Omental fat pad (tissue), 4 donors: ENCODE measurements around the gene GPR89B. TPM values are rescaled to one million over a fixed set of nuclear protein-coding genes. Genes with fewer than 3 reads are reported as not detected.
"Not testable (repeated sequence)": the region's sequence is repeated elsewhere in the genome, so short reads cannot be mapped to it uniquely, and the experiment has no call there.

Experiments used
- ATAC-seq: fragments of 150-250 bp; one replicate; pipeline ENCODE4 v1.9.1; 2016; ENCODE audit warnings: mild to moderate bottlenecking, moderate library complexity; ENCODE audit not compliant: low FRiP score
- DNase-seq: peaks from one replicate; pipeline ENCODE4 v3.0.0-alpha.2; 2019; ENCODE audit warnings: low spot score
- total RNA-seq, 4 donors: library from RNA; depleted of rRNA; stranded (reverse); fragments of >200 nt; gene quantifications; one replicate each; pipeline ENCODE4 v1.1.0, GENCODE V29; 2016
- TF ChIP-seq, protein P1 (sequence below), 3 donors: fragments of 450-650 bp; IDR thresholded peaks; one replicate each; pipeline ENCODE4 v1.5.1; 2016 to 2017; ENCODE audit warnings: antibody characterized with exemption in 3 of 3, mild to moderate bottlenecking in 3 of 3, moderate library complexity in 2 of 3

GPR89B gene
- total RNA-seq, 4 donors from 2014 or later, result 8.5 to 22.7 (median 12.5) TPM

DNA sequence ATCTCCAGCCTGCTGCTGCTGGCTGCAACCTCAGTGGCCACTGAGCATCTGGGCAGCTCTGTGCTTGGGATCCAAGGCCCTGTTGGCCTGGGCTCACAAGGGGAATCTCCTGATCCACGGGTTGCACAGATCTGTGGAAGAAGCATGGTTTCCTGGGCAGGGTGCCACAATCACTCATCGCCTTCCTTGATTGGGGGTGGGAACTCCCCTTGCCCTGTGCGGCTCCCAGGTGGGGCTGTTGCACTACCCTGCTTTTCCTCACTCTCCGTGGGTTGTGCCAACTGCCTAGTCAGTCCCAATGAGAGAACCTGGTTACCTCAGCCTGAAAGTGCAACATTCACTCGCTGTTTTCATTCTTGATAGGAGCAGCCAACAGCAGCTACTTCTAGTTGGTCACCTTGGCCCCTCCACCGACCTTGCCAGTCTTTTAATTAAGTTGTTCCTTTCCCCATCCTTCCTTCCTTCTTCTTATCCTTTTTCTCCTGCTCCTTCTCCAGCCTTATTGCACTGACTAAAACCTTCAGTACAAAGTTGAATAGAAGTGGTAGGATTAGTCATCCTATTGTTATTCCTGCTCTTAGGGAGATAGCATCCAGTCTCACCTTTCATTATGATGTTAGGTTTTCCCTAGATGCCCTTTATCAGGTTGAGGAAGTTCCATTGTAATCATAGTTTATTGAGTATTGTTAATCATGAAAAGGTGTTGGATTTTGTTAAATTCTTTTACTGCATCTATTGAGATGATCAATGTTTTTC is 50.9 kb downstream of the GPR89B start:
- not testable (repeated sequence) for ATAC-seq, DNase-seq

DNA sequence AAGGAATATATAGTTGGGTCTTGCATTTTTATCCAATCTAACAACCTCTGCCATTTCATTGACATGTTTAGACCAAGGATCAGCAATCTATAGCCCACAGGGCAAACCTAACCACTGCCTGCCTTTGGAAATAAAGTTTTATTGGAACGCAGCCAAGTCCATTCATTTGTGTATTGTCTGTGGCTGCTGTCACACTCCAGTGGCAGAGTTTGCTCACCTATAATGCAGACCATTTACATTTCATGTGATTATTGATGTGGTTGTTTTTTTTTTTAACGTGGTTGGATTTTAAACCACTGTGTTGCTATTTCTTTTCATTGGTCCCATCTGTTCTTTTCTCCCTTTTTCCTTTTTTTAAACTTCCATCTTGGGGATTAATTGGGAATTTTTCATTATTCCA is 57.2 kb downstream of the GPR89B start:
- DNase-seq, ATAC-seq: not testable (repeated sequence)

DNA sequence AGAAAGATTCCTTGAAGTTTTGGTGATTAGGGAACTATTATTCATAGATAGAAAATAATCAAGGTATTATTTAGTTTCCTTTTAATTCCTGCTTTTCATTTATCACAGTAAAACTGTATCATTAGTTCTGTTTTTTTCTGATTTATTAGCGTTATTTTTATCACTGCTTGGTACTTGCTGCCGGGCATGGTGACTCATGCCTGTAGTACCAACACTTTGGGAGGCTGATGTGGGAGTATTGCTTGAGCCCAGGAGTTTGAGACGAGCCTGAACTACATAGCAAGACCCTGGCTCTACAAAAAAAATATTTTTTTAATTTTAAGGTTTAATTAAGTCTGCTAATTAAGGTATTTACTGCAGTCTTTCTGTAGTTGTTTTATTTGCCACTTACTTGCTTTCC is 59.7 kb downstream of the GPR89B start:
- not testable (repeated sequence) for DNase-seq, ATAC-seq

DNA sequence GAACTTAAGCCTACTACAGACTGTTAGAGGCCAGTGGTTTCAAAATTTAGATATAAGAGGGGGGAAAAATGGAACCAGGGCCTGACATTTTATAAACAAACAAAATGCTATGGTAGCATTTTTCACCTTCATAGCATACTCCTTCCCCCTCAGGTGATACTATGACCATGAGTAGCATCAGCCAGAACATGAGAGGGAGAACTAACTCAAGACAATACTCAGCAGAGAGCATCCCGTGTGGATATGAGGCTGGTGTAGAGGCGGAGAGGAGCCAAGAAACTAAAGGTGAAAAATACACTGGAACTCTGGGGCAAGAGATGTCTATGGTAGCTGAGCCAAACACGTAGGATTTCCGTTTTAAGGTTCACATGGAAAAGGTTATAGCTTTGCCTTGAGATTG is 64.7 kb downstream of the GPR89B start:
- not testable (repeated sequence) for ATAC-seq, DNase-seq

DNA sequence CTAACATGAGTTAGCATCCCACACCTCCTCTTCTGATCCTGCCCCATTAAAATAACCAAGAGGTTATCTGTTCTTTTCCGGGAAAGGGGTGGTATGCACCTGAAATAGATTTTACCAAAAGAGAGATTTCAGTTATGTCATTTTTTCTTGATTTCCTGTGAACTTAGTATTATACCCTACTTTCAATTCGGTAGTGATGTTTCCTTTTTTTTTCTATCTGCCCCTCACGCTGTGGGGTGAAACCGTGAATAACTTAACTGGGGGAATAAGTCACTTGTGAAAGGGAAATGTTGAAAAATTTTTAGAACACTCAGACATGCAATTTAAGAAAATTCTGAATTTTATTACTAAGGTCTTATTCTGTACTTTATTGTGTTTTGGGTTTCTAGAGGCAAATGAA is 65.2 kb downstream of the GPR89B start:
- ATAC-seq, result not testable (repeated sequence)

DNA sequence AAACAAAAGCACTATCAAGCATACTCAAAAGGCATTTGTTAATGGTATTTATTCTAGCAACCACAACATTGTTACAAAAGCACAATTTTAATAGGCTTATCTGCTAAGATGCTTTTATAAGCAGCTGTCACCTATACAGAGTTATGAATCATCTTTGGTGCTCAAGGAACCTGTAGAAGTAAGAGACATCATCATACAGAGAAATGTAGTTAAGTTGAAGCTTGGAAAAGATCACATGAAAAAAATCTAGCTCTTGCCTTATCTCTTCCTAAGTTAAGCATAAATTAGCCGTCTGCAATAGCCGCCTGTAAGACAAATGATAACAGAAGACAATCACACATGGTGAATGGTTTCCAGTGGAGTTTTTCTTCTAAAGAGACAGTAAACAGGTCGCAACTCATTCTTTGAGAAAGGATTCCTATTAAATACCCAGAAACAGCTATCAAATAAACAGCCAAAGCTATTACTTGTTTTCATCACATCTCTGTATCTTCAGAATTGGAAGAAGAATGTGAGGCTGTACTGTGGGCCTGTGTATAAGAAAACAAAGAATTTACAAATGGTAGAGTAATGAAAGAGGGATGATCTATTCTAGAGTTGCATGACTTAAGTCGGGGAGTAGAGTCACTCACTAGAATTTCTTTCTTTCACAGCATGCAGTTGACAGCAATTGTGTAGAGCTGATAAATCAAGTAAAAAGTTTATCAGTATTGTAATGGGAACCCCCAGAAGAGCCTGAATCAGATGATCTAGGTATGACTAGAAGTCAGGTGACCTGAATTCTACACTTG is 65.8 kb downstream of the GPR89B start:
- ATAC-seq, DNase-seq: not testable (repeated sequence)

More for the DNA sequence above, 65.2 kb downstream of the GPR89B start:
- DNase-seq, result not testable (repeated sequence)

DNA sequence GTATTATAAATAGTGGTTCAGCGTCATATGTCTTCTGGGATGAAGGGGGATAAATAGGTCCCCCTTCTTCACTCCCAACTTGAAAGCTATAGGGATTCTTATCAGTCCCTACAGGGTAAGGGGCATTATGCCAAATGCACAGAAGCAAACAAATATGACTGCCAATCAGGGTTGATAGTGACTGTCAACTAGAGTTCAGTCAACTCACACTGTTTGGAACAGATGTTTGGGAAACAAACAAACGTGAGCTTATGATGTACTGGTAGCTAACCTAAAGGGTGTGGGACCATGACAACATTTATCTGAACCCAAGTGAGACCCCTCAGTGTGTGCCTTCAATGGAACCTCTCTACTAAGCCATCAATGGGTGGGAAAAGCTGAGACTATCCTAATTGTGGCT is 67.9 kb downstream of the GPR89B start:
- DNase-seq, ATAC-seq: not testable (repeated sequence)

DNA sequence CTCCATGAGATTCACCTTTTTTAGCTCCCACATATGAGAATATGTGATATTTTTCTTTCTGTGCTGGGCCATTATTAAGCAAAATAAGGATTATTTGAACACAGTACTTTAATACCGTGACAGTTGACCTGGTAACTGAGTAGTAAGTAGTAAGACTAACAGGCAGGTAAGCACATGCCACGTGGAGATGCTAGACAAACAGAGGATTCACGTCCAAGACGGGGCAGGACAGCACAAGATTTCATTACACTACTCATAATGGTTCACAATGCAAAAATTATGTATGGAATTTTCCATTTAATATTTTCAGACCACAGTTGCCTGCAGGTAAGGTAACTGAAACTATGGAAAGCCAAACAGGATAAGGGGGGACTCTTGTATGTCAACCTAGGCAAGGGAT is 79.5 kb downstream of the GPR89B start:
- not testable (repeated sequence) for DNase-seq, ATAC-seq

DNA sequence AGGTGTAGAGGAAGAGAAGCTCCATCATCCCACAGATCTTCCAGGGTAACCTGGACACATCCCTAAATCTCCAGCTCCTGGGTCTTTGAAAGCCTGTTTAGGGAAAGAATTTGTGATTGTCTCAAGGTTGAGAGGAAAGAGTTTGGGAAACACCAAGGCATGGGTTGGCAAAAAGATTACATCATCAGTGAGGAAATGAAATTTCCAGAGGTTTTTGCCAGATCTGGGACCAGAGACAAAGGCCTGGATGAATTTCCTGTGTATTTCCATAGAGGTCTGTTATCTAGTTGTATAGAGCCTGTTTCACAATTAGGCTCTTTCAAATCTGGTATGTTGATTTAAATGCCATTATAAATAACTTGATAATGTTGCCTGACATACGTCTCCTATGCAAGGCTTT is 82.3 kb downstream of the GPR89B start:
- ATAC-seq, result no peak
- TF ChIP-seq, protein P1, sequence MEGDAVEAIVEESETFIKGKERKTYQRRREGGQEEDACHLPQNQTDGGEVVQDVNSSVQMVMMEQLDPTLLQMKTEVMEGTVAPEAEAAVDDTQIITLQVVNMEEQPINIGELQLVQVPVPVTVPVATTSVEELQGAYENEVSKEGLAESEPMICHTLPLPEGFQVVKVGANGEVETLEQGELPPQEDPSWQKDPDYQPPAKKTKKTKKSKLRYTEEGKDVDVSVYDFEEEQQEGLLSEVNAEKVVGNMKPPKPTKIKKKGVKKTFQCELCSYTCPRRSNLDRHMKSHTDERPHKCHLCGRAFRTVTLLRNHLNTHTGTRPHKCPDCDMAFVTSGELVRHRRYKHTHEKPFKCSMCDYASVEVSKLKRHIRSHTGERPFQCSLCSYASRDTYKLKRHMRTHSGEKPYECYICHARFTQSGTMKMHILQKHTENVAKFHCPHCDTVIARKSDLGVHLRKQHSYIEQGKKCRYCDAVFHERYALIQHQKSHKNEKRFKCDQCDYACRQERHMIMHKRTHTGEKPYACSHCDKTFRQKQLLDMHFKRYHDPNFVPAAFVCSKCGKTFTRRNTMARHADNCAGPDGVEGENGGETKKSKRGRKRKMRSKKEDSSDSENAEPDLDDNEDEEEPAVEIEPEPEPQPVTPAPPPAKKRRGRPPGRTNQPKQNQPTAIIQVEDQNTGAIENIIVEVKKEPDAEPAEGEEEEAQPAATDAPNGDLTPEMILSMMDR (IDR thresholded peaks at IDR 0.05), result no peak
- no peak for DNase-seq

DNA sequence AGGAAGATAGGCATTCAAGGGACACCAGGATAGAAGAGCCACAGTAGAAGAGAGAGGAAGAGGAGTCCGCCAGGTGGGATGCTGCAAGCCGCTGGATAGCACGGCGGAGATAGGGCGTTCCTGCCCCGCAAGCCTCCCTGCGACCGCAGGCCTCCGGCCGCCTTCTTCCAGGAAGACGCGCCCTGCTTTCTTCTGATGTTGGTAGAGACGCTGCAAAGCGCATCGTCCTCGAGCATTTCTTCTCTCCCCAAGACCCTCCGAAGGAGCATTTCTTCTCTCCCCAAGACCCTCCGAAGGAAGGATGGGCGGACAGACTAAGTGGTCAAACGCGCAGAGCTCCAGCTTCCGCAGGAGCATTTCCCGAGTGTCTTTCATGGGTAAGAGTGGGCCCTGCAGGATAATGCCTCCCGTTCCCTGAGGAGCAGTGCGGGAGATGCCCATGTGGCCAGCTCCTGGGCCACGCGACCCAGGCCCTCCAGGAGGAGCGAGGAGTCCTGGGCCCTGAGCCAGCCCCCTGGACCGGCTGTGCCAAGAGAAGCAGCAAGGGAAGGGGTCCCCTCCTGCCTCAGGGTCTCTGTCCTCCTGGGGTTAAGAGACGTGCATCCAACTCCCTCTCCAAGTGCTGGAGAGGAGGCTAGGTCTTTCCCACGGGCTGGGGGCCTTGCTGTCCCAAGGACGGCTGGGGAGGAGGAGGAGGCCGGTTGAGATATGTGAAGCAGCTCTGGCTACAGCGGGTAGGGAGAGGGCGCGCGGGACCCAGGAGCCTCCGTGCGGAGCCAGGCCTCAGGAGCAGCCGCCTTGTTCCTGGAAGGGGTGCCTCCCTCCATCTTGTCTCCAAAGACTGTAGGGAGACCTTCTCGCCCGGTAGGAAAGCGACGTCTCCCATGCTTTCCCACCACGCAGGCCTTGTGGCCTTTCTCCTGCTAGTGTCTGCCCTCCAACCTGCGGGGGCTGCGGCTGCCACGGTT is 85.2 kb downstream of the GPR89B start:
- not testable (repeated sequence) for DNase-seq, ATAC-seq

DNA sequence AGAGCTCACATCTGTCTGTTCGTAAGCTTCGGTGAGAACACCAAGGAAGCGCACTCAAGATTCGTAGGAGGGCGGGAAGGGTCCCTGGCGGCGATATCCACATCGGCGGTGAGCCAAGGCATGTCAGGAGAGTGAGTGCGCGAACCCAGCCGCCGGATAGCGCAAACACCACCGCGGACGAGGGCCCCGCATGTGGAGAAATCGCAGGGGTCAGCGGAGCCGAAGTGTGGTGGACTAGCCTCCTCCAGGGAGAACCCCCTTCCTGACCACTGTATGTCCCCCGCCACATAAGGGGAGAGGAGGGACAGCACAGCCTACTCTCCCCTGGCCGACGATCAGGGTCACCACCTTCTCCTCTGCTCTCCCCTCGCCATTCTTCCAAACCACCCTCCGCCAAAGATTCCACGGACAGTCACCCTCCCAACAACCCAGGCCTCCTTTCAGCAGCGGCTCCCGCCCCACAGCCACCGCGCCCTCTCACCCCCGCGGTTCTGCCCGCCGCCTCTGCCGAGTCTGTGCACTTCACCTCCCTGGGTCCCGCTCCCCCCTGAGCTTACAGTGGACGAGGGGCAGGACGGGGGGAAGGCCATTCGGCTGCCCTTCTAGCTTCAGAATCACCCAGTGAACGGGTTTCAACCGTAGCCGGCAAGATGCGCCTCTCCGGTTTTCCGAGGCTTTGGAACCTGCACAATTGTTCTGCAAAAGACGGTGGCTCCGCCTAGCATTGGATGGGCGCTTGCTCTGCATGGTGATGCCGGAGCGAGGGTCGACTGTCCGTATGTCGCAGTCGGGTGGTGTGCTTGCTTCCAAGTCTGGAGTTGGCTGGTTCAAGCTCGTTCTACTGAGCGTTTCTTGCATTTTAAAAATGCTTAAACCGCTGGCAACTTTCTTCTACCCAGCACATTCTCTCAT is 86.3 kb downstream of the GPR89B start:
- not testable (repeated sequence) for DNase-seq
- ATAC-seq, result peak; percentile 54

DNA sequence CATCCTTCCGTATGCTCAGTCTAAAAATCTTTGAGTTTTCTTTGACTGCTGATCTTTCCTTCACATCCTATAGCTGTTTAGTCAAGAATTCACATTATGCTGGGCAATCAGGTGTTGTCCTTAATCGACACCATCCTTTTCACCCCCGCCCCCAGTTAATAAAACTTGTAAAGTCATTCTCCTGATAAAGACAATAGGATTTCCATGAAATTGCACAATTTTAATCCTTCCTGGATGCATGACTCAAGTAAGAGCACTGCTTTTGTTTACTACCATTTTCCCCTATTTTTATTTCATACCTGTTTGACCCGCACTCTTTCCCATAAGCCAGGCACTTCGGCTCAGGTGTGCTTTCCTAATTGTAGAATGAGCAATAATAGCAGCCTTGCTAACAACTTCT is 96.7 kb downstream of the GPR89B start:
- DNase-seq, ATAC-seq: not testable (repeated sequence)

DNA sequence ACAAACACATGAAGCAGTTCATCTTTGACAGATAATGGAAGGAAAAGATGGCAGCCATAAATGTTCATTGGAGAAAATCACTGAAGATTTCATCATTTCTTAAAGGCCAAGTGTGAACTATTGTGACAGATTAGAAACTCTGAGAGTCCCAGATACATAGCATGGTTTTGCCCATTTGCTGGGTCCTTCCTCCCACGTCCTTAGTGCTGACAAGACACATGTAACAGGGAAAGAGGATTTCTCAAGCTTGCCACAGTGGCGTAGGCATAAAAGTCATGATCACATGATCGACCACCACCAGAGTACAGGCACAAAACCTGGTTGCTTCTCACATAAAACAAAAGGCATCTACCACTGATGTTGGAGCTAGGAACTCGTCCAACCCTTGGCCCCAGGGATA is 98.8 kb downstream of the GPR89B start:
- DNase-seq, ATAC-seq: not testable (repeated sequence)

DNA sequence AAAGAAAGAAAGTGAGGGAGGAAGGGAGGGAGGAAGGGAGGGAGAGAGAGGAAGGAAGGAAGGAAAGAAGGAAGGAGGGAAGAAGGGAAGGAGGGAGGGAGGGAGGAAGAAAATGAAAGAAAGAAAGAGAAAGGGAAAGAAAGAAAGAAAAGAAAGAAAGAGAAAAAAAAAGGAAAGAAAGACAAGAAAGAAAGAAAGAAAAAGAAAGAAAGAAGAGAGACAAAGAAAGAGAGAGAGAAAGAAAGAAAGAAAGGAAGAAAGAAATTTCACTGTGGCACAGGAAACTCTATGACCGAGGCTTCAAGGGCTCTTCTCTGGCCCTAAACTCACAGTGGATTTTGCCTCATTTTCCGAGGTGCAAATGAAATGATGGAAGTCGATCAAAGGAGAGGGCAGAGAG is 104.0 kb downstream of the GPR89B start:
- DNase-seq, ATAC-seq: not testable (repeated sequence)

DNA sequence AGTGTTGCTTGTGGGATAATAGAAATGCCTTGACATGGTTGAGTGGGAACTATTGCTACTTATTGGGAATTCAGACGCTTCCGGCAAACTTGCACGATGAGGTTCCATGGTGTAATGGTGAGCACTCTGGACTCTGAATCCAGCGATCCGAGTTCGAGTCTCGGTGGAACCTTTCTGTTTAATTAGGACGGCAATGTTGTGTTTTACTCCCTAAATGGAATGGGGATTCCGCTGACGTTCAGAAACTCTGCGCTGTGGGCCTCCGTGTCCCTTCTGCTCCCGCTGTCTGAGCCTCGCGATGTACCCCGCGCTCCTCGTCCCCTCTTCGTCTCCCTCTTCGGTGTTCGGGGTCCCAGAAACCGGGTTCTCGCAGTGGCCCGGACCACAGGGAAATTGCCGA is 104.5 kb downstream of the GPR89B start:
- ATAC-seq, result peak; percentile 6
- not testable (repeated sequence) for DNase-seq

DNA sequence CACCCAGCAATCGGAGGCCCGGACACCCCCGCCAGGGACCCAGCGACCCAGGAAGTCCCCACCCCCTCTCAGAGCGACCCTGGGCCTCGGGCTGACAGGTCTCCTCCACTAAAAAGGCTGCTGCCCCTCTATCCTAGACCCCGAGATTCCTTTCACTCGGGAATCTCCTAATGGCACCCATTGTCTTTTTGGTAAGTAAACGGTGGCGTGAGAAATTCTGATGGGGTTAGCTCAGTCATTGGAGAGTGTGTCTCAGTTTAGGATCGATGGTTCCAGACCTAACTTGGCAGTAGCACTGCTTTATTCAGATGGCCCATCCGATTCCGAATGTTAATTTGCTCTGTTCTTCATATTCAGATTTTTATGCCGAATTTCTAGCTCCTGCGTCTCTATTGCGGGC is 104.9 kb downstream of the GPR89B start:
- ATAC-seq, result peak; percentile 41

More for the DNA sequence above, 104.9 kb downstream of the GPR89B start:
- not testable (repeated sequence) for DNase-seq
